Measurements from ENCODE around the gene MAPK11. TPM values are rescaled to one million over a fixed set of nuclear protein-coding genes. Genes with fewer than 3 reads are reported as not detected.

The MAPK11 gene
- total and polyA plus RNA-seq, 7 donors: 0.23 to 7.3 (median 2.9) TPM

- no peak for DNase-seq
- no peak for TF ChIP-seq POLR2A (IDR thresholded peaks at IDR 0.05)
- no peak for TF ChIP-seq EP300 (IDR thresholded peaks at IDR 0.05)
- no peak for TF ChIP-seq POLR2AphosphoS5 (IDR thresholded peaks at IDR 0.05)
- TF ChIP-seq, protein P1, sequence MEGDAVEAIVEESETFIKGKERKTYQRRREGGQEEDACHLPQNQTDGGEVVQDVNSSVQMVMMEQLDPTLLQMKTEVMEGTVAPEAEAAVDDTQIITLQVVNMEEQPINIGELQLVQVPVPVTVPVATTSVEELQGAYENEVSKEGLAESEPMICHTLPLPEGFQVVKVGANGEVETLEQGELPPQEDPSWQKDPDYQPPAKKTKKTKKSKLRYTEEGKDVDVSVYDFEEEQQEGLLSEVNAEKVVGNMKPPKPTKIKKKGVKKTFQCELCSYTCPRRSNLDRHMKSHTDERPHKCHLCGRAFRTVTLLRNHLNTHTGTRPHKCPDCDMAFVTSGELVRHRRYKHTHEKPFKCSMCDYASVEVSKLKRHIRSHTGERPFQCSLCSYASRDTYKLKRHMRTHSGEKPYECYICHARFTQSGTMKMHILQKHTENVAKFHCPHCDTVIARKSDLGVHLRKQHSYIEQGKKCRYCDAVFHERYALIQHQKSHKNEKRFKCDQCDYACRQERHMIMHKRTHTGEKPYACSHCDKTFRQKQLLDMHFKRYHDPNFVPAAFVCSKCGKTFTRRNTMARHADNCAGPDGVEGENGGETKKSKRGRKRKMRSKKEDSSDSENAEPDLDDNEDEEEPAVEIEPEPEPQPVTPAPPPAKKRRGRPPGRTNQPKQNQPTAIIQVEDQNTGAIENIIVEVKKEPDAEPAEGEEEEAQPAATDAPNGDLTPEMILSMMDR (IDR thresholded peaks at IDR 0.05): no peak
- 91 to 94% methylated on average over 7 of the region's 7 CpGs for WGBS, 2 donors
- intact Hi-C loops (cut with DNase I): no loop called here
- no peak overlapping the region for H3K27ac ChIP-seq
- no peaks in the 10 kb centered on the region for H3K9me3 ChIP-seq
- H3K27me3 ChIP-seq: no peaks in the 10 kb centered on the region
- no peaks in the 10 kb centered on the region for H3K36me3 ChIP-seq
- no peak overlapping the region for H3K4me3 ChIP-seq
- no peaks in the 10 kb centered on the region for H3K4me1 ChIP-seq
These were observed 47.5 kb upstream of the MAPK11 start for GRCh38 chr22:50317674-50318073.

- 75 to 88% methylated on average over 9 of the region's 9 CpGs for WGBS, 2 donors
- no peak overlapping the region for H3K4me3 ChIP-seq
- no peaks in the 10 kb centered on the region for H3K4me1 ChIP-seq
- intact Hi-C loops (cut with DNase I): no loop called here
- DNase-seq: no peak
- no peaks in the 10 kb centered on the region for H3K27me3 ChIP-seq
- TF ChIP-seq, protein P1 (IDR thresholded peaks at IDR 0.05): no peak
- TF ChIP-seq POLR2A (IDR thresholded peaks at IDR 0.05) (no peak), POLR2AphosphoS5 (IDR thresholded peaks at IDR 0.05) (no peak), EP300 (IDR thresholded peaks at IDR 0.05) (no peak)
- H3K36me3 ChIP-seq: no peaks in the 10 kb centered on the region
- no peak overlapping the region for H3K27ac ChIP-seq
- no peaks in the 10 kb centered on the region for H3K9me3 ChIP-seq
These were observed 47.0 kb upstream of the MAPK11 start for GRCh38 chr22:50317178-50317577.

GRCh38 chr22:50316114-50317065 is 46.2 kb upstream of the MAPK11 start:
- Histone ChIP-seq H3K9me3 (no peaks in the 10 kb centered on the region), H3K4me3 (no peak overlapping the region), H3K4me1 (no peaks in the 10 kb centered on the region), H3K27me3 (no peaks in the 10 kb centered on the region), H3K36me3 (no peaks in the 10 kb centered on the region), H3K27ac (no peak overlapping the region)
- TF ChIP-seq EP300 (IDR thresholded peaks at IDR 0.05) (no peak), POLR2AphosphoS5 (IDR thresholded peaks at IDR 0.05) (no peak), POLR2A (IDR thresholded peaks at IDR 0.05) (no peak)
- TF ChIP-seq, protein P1 (IDR thresholded peaks at IDR 0.05): no peak
- DNase-seq: no peak
- WGBS, 2 donors: 79 to 86% methylated on average over 33 of the region's 45 CpGs
- intact Hi-C loops (cut with DNase I): no loop called here

DNA sequence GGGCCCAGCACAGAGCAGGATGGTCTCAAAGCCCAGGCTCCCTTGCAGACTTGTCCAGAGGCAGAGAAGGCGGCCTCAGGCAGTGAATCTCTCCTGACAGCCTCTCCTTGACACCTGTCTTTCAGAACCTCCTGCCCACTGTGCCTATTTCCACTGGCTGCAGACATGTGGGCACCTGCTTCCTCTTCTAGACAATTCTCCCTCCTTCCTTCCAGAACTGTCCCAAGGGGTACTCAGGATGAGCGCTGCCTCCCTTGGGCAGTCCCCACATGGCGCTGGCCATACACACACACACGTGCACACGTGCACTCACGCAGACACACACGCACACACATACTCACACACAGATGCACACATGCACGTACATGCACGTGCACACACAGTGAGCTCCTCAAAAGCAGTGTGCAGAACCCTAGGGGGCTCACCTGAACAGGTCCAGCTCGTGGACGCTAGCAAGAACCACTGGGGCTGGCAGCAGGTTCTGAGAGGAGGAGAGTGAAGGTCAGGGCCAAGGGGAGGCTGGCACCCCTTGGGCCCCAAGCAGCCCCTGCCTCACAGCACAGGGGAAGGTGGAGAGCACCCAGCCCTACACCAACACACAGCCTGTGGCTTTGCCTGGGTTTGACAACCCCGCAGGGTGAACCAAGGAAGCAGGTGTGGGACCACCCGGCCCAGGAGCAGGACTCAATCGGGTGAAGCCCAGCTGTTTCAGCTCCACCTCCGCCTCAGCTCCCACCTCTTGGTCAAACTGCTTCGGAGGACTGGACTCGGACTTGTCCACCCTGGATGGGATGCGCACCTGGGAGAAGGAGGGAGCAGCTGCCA is 45.3 kb upstream of the MAPK11 start:
- no peaks in the 10 kb centered on the region for H3K27me3 ChIP-seq
- H3K9me3 ChIP-seq: no peaks in the 10 kb centered on the region
- H3K4me1 ChIP-seq: no peaks in the 10 kb centered on the region
- H3K4me3 ChIP-seq: no peak overlapping the region
- WGBS, 2 donors: 75 to 93% methylated on average over 18 of the region's 18 CpGs
- H3K36me3 ChIP-seq: no peaks in the 10 kb centered on the region
- no peak for DNase-seq
- TF ChIP-seq POLR2A (IDR thresholded peaks at IDR 0.05) (no peak), POLR2AphosphoS5 (IDR thresholded peaks at IDR 0.05) (no peak), EP300 (IDR thresholded peaks at IDR 0.05) (no peak)
- TF ChIP-seq, protein P1 (IDR thresholded peaks at IDR 0.05): no peak
- no peak overlapping the region for H3K27ac ChIP-seq
- intact Hi-C loops (cut with DNase I): no loop called here

Data from sigmoid colon (tissue), 7 donors.